NCI-H748 (cell line): ENCODE data around the gene FNDC10.

Experiments
- DNase-seq: peaks from one replicate; lab custom pipeline; 2025; ENCODE audit not compliant: unreplicated experiment; lab: John Stamatoyannopoulos, UW

FNDC10 gene

GRCh38 chr1:1627829-1628753 lies 28.2 kb upstream of the FNDC10 start:
- DNase-seq = no peak

- no peak for DNase-seq
Measured at GRCh38 chr1:1627261-1627828, 27.4 kb upstream of the FNDC10 start.

GRCh38 chr1:1626207-1627141 lies 26.5 kb upstream of the FNDC10 start:
- no peak for DNase-seq

GRCh38 chr1:1625824-1626206 lies 25.9 kb upstream of the FNDC10 start:
- no peak for DNase-seq

- no peak for DNase-seq
Measured at GRCh38 chr1:1625404-1625775, 25.5 kb upstream of the FNDC10 start.

GRCh38 chr1:1624443-1625403 lies 24.8 kb upstream of the FNDC10 start:
- no peak for DNase-seq

- DNase-seq = no peak
Measured at GRCh38 chr1:1623631-1624442, 23.9 kb upstream of the FNDC10 start.

- DNase-seq = no peak
Measured at GRCh38 chr1:1623181-1623630, 23.3 kb upstream of the FNDC10 start.

GRCh38 chr1:1622788-1623094 lies 22.8 kb upstream of the FNDC10 start:
- no peak for DNase-seq

GRCh38 chr1:1622010-1622787 lies 22.3 kb upstream of the FNDC10 start:
- DNase-seq = no peak

DNA sequence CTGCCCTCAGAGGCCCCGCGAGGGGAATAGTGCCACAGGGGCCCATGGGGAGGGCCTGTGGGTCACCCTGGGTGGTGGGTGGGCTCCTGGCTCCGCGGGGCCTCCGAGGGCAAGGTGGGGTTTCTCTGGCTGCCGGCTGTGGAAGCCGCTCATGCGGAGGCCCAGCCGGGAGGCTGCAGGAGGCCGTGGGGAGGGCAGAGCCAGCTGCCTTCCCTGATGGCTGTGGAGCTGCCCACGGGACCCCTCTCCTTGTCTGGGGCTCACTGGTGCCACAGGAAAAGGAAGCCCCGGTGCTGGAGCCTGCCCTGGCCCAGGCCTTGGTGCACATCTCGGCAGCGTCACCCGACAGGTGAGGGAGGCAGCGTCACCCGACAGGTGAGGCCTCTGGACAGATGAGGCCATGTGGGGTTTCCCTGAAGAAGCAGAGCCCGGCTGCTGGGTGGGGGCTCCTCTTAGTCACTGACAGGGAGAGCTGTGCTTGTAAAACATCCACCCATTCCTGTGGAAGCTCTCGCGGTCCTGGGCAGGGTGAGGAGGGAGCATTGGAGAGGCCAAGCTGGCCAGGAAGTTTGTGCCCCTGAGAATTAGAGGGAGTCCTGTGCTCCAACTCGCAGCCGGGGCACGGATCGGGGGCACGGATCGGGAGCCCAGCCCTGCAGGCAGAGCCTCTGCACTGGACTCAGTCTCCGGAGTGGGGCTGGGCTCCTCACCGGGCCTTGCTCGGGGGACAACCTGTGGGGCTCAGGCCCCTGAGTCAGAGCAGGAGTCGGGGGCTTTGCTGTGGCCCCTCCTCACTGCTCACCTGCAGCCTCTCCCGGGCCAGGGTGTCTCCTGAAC lies 21.5 kb upstream of the FNDC10 start:
- no peak for DNase-seq

DNA sequence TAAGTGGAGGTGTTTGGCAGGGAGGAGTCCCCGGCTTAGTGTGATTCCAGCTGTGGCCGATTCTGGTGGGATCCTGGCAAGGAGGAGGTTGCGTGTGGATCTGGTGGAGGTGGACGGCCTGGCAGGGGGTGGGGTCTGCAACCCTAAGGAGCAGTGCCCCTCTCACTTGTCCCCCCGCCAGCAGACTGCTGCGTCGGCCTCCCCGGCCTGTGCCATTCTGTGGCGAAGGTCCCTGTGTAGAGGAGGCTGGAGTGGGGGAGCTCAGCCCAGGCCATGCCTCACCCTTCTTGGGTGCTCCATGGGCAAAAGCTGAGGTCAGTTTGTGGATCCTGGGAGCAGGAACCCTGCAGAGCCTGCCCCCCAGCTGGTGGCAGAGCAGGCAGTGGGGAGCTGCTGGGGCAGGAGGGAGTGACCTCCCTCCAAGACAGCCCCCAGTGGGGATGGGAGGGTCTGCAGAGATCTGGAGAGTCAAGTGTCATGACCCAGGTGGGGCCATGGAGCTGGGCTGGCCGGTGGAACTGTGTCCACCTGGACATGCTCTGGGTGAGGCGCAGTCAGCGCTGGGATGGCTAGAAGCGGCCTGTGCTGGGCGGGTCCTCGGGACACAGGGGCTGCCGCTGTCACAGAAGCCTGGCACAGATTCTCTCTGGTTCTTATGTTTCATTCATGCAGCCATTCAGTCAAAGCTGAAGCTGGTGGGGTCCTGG lies 20.7 kb upstream of the FNDC10 start:
- DNase-seq = no peak

- no peak for DNase-seq
Measured at GRCh38 chr1:1619917-1620361, 20.0 kb upstream of the FNDC10 start.

DNA sequence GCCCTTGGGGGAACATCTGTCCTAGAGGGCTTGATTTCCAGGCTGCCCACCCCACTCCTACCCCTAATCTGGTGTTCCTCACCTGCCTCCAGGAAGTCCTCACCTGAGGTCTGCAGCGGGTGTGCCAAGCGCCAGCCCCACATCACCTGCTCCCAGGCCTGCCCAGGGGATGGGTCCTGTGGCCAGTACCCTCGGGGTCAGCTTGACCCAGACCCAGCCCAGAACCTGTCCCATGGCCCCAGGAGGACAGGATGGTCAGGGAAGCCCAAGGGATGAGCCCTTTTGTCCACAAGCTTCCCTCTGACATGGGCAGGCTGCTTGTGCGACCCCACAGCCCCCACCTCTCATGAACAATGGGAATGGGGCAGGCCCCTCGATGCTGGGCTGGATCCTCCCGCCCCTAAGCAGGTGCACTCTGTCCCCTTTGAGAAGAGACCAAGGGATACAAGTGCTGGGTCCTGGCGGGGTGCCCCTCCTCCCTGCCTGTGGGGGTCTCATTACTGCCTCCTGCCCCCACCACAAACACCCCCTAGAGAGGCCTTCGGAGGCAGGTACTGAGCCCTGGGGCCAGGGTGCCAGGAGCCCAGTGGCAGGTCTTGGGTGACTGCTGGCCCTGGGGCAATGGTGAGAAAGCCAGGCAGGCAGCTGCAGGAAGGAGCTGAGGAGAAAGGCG lies 18.6 kb upstream of the FNDC10 start:
- no peak for DNase-seq

GRCh38 chr1:1617925-1618324 lies 18.0 kb upstream of the FNDC10 start:
- no peak for DNase-seq

DNA sequence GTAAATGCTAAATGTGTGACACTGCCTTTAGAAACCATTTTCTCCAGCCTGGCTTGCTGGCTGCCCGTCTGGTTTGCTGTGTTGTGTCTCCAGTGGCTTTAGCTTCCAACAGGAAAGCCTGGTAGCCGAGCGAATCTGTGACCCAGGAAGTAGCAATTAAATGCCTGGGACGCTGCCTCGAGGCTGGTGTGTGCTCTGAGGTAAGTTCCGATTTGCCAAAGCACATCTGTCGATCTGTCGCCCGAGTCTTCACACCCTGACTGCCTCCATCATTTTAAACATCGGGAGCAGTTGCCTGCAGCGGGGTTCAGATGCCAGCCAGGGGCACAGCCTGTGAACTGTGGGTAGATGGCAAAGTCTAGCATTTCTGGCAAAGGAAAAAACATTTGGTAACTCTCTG lies 17.6 kb upstream of the FNDC10 start:
- DNase-seq = no peak

GRCh38 chr1:1616838-1617237 lies 16.9 kb upstream of the FNDC10 start:
- no peak for DNase-seq
